OCI-M2 (cell line): ENCODE results near the gene ENO3.

ENCODE experiments used
- DNase-seq: peaks from one replicate; lab custom pipeline; 2025; ENCODE audit not compliant: unreplicated experiment; lab: John Stamatoyannopoulos, UW

ENO3 gene

GRCh38 chr17:5003214-5003867, 52.4 kb downstream of the ENO3 start:
- no peak for DNase-seq
